C4-2B (cell line): Measurements from ENCODE around the gene GABRB1.

Source experiments
- ZFX ChIP-seq: fragments of 450-650 bp; IDR thresholded peaks from 2 replicates; pipeline ENCODE4 v1.6.1; 2017
- TF ChIP-seq, protein P1 (sequence below): fragments of 450-650 bp; conservative IDR thresholded peaks from 2 replicates; pipeline ENCODE4 v1.5.1; 2017; ENCODE audit warnings: mild to moderate bottlenecking

DNA sequence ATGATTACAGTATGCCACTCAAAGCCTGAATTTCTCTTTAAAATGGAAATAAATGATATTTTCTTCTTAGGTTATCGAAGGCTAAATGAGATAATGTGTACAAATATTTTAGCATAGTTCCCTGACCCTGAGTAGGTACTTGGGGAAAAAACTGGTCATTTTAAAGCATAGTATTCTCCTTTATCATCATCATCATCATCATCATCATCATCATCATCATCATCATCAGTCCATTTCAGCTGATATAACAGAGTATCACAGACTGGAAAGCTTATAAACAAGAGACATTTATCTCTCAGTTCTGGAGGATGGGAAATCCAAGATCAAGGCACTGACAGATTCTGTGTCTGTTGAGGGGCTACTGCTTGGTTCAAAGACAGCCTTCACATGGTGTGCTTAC is 13.9 kb downstream of the GABRB1 start:
- TF ChIP-seq, protein P1, sequence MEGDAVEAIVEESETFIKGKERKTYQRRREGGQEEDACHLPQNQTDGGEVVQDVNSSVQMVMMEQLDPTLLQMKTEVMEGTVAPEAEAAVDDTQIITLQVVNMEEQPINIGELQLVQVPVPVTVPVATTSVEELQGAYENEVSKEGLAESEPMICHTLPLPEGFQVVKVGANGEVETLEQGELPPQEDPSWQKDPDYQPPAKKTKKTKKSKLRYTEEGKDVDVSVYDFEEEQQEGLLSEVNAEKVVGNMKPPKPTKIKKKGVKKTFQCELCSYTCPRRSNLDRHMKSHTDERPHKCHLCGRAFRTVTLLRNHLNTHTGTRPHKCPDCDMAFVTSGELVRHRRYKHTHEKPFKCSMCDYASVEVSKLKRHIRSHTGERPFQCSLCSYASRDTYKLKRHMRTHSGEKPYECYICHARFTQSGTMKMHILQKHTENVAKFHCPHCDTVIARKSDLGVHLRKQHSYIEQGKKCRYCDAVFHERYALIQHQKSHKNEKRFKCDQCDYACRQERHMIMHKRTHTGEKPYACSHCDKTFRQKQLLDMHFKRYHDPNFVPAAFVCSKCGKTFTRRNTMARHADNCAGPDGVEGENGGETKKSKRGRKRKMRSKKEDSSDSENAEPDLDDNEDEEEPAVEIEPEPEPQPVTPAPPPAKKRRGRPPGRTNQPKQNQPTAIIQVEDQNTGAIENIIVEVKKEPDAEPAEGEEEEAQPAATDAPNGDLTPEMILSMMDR: no peak
- TF ChIP-seq ZFX: no peak
